Right ventricle myocardium superior (tissue), 1 donor: ENCODE results near the gene AGAP2. TPM values are rescaled to one million over a fixed set of nuclear protein-coding genes. Genes with fewer than 3 reads are reported as not detected.
A peak's percentile ranks its signal among the peaks of the same experiment; 100 is the strongest.
"Not testable (repeated sequence)": the region's sequence is repeated elsewhere in the genome, so short reads cannot be mapped to it uniquely, and the experiment has no call there.

Experiments used
- ATAC-seq: fragments of 200-7000 bp; cut with Tn5 transposase; one replicate; pipeline ENCODE4 v1.9.1; 2020; ENCODE audit warnings: mild to moderate bottlenecking; ENCODE audit not compliant: poor library complexity
- DNase-seq: peaks from one replicate; pipeline ENCODE4 v3.0.0-alpha.2; 2020
- intact Hi-C: fragments of 100-400 bp; cut with DNase I; formaldehyde crosslinking; loops from one replicate; pipeline ENCODE4 v1.11.2; 2022
- total RNA-seq: library from RNA; stranded (reverse); fragmentation: NEBNext Ultra II Directional; extraction: Animal tissue kit (Norgen Biotek cat#: 25700); gene quantifications from one replicate; pipeline ENCODE4 v1.2.1, GENCODE V29; 2021
- donor health status: DM: no; HTN: yes; CAD: no; lungs with severe emphysema.

Gene AGAP2
- total RNA-seq, 1 donor from 2014 or later: 6.6 TPM

- intact Hi-C loops: no loop called here
- no peak for DNase-seq
- ATAC-seq: no peak
Measured at GRCh38 chr12:57717846-57718640, 20.5 kb downstream of the AGAP2 start.

GRCh38 chr12:57717131-57717530, 21.4 kb downstream of the AGAP2 start:
- ATAC-seq (no peak), DNase-seq (no peak)
- intact Hi-C loops: no loop called here

GRCh38 chr12:57716305-57716704, 22.2 kb downstream of the AGAP2 start:
- DNase-seq: no peak
- ATAC-seq: no peak
- intact Hi-C loops: no loop called here

- ATAC-seq (no peak), DNase-seq (no peak)
- intact Hi-C loops: no loop called here
Measured at GRCh38 chr12:57715786-57716185, 22.8 kb downstream of the AGAP2 start.

GRCh38 chr12:57715036-57715748, 23.4 kb downstream of the AGAP2 start:
- ATAC-seq, DNase-seq, intact Hi-C loops: not testable (repeated sequence)

GRCh38 chr12:57713209-57713608, 25.3 kb downstream of the AGAP2 start:
- ATAC-seq (no peak), DNase-seq (no peak)
- intact Hi-C loops: no loop called here

- ATAC-seq (no peak), DNase-seq (no peak)
- intact Hi-C loops: no loop called here
Measured at GRCh38 chr12:57712701-57713100, 25.8 kb downstream of the AGAP2 start.

- ATAC-seq: no peak
- no peak for DNase-seq
- intact Hi-C loops: no loop called here
Measured at GRCh38 chr12:57708296-57708695, 30.2 kb downstream of the AGAP2 start.

GRCh38 chr12:57707250-57707649, 31.3 kb downstream of the AGAP2 start:
- intact Hi-C loops: no loop called here
- ATAC-seq: no peak
- DNase-seq: no peak

- DNase-seq (no peak), ATAC-seq (no peak)
- intact Hi-C loops: no loop called here
Measured at GRCh38 chr12:57700317-57700716, 38.2 kb downstream of the AGAP2 start.

- DNase-seq (no peak), ATAC-seq (no peak)
- intact Hi-C loops: no loop called here
Measured at GRCh38 chr12:57698414-57698813, 40.1 kb downstream of the AGAP2 start.

GRCh38 chr12:57697076-57697475, 41.5 kb downstream of the AGAP2 start:
- ATAC-seq: no peak
- intact Hi-C loops: no loop called here
- DNase-seq: no peak

GRCh38 chr12:57695770-57696432, 42.6 kb downstream of the AGAP2 start:
- DNase-seq: no peak
- intact Hi-C loops: no loop called here
- no peak for ATAC-seq

GRCh38 chr12:57694459-57695019, 44.0 kb downstream of the AGAP2 start:
- DNase-seq (no peak), ATAC-seq (no peak)

GRCh38 chr12:57693659-57694458, 44.7 kb downstream of the AGAP2 start, which contains the start of gene OS9:
Gene OS9 (plus strand): TSS chr12:57694132. CDS start chr12:57694162, 30 bp downstream.
- DNase-seq (peak; percentile 96), ATAC-seq (peak; percentile 98)
- intact Hi-C loops: no loop called here

More at GRCh38 chr12:57694459-57695019, 44.0 kb downstream of the AGAP2 start:
- intact Hi-C loops: no loop called here

GRCh38 chr12:57693317-57693658, 45.3 kb downstream of the AGAP2 start:
- intact Hi-C loops: no loop called here
- no peak for DNase-seq

GRCh38 chr12:57692500-57692899, 46.0 kb downstream of the AGAP2 start:
- ATAC-seq (no peak), DNase-seq (no peak)
- intact Hi-C loops: no loop called here

More at GRCh38 chr12:57693317-57693658, 45.3 kb downstream of the AGAP2 start:
- no peak for ATAC-seq

- ATAC-seq (no peak), DNase-seq (no peak)
- intact Hi-C loops: loop anchor here (5.0 kb wide), 1 partner anchor 107 kb away; no protein-coding TSS in a partner anchor
Measured at GRCh38 chr12:57688931-57689330, 49.6 kb downstream of the AGAP2 start.
